Right ventricle myocardium inferior (tissue), 1 donor: ENCODE results near the gene CACNA2D3. TPM values are rescaled to one million over a fixed set of nuclear protein-coding genes. Genes with fewer than 3 reads are reported as not detected.
A peak's percentile ranks its signal among the peaks of the same experiment; 100 is the strongest.

ENCODE experiments used
- ATAC-seq: fragments of 200-7000 bp; cut with Tn5 transposase; one replicate; pipeline ENCODE4 v1.9.1; 2020; ENCODE audit warnings: mild to moderate bottlenecking, moderate library complexity
- DNase-seq: peaks from one replicate; pipeline ENCODE4 v3.0.0; 2021; ENCODE audit errors: missing footprints
- intact Hi-C: fragments of 100-400 bp; cut with DNase I; formaldehyde crosslinking; loops from one replicate; pipeline ENCODE4 v1.11.0; 2022
- total RNA-seq: library from RNA; stranded (reverse); fragmentation: NEBNext Ultra II Directional; extraction: Animal tissue kit (Norgen Biotek cat#: 25700); gene quantifications from one replicate; pipeline ENCODE4 v1.2.1, GENCODE V29; 2021
- donor health status: DM: no; HTN: yes; CAD: no; lungs with severe emphysema.

Gene CACNA2D3
- total RNA-seq, 1 donor from 2014 or later = 33.7 TPM

DNA sequence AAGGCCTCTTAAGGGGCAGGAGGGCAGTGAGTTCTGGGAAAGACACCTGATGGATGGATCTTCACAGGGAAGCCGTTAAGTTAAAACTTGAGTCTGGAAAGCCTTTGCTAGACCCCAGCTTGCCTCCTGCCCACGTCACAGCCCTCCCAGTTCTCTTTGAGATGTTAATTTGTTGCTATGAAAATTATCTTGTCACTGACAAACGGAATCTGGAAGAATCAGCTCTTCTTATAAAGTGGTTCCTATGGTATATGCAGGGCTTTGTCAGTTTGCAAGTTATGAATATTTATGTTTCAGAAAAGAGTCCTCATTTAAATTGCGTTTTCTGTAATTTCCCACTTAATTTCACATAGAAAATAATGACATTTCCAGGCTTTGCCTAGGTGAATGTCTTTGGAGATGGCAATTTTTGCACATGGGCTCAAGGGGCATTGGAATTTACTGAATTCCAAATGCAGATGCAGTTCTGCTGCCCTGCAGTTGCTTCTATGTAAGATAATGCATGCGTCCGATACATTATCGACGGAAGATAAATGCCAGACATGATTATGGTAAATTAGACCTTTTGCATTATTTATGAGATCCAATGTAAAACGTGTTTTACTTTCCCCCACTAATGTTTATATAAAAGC lies 74.1 kb downstream of the CACNA2D3 start:
- intact Hi-C loops = no loop called here
- DNase-seq = no peak
- ATAC-seq = no peak

DNA sequence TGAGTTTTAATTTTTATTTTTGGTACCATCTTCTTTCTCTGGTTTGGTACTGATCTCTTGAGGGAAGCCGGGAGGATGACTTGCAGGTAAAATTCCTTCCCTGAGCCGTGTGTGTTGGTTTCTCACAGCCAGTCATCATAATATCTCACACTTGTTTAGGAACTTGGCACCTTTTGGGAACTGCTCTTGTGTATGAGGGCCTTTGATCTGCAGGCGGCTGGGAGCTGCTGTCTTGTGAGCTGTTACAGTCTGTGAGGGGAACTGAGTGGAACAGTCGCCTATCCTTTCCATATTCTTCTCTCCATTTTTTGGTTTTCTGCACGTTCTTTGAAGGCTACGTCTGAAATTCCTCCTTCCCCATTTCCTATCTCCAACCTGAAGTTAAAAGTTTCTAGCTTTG lies 75.2 kb downstream of the CACNA2D3 start:
- ATAC-seq (peak; percentile 72), DNase-seq (no peak)
- intact Hi-C loops = no loop called here

DNA sequence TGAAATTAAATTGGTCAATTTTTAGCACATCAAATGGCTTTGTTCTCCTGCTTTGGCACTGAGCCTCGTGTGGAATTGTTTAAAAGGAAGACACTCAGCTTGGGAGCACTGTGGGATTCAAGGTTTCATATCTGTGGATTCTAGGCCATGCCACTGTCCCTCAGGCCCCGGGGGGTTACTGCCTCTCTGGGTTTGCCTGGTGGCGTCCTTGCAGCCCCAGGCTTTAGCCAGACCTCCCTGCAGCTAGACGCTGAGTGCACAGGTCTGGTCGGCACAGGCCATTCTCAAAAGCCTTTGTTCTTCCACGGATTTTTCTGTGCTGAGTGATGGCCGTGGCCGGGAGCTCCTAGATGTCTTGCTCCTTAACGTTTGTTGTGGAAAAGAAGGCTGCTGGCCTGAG lies 76.2 kb downstream of the CACNA2D3 start:
- intact Hi-C loops = no loop called here
- no peak for DNase-seq
- no peak for ATAC-seq

DNA sequence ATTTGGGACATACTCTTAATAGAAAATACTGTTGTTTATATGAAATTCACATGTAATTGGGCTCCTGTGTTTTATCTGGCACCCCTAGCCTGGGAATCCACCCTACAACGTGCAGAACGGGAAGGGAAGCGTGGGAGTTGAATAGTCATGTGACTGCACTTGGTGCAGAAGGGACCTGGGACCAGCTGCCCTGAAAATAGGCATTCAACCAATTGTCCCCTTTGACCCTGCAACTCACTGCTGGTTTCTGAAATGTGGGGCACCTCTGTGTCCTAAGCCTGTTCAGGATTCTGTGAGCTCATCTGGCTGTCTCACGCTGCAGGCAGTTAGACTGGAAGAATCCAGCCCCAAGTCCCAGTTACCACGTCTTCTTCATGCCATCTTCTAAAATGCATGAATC lies 79.7 kb downstream of the CACNA2D3 start:
- intact Hi-C loops = no loop called here
- DNase-seq (no peak), ATAC-seq (no peak)

DNA sequence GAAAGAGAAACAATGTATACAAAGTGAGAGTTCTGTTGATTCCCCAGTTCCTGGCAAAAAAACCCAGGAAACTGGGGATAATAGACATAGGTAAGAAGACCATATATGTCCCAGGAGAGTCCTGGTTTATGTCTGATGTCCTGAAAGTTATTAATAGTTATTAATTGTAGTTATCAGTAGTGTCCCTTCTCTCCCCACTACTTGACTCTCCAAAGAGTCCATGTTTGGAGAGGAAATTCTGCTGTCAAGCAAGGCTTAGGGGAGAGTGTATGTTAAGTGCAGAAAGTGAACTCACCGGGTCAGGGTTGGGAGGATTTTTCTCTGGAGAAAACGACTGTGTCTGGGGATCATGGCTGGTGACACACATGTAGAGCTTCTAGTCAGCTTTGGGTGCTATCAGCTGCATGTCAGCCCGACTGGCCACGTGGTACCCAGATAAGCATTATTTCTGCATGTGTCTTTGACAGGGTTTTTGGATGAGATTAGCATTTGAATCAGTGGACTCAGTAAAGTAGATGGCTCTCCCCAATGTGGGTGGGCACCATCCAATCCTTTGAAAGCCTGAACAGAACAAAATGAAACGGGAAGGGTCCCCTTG lies 80.4 kb downstream of the CACNA2D3 start:
- DNase-seq (no peak), ATAC-seq (peak; percentile 22)
- intact Hi-C loops = no loop called here

DNA sequence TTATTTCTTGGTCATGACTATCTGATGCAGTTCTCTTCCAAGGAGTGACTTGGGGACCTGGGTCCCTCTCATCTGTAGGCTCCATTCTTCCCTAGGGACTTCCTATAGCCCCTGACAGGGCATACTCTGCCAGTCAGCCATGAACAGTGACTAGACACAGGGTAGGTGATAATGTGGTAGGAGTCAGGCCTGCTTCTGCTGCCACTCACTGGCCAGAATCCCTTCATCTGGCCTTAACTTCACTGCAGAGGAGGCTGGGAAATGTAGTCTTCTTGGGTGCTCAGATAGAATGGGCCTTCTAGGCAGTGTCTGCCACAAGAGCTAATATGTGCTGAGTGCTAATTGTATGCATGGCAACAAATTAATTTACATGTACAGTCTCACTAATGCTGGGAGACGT lies 84.5 kb downstream of the CACNA2D3 start:
- no peak for DNase-seq
- ATAC-seq = no peak
- intact Hi-C loops = no loop called here

DNA sequence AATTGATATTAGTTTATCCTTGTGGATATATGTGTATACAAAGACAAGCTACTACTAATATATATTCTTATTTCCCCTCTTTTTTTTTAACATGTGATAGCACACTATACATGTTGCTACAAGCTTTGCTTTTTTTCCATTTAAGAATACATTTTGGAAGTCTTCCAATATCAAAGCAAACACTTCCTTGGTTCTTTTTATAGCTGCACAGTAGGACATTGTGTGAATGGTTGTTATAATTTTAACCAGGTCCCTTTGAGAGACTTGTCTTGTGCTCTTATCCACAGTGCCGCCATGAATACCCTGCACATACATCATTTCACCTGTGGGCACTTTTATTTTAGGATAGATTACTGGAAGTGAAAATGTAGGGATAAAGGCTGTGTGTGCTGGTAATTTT lies 88.7 kb downstream of the CACNA2D3 start:
- intact Hi-C loops = loop anchor here (5.0 kb wide), 1 partner anchor 146 kb away; no protein-coding TSS in a partner anchor
- peak; percentile 62 for ATAC-seq

DNA sequence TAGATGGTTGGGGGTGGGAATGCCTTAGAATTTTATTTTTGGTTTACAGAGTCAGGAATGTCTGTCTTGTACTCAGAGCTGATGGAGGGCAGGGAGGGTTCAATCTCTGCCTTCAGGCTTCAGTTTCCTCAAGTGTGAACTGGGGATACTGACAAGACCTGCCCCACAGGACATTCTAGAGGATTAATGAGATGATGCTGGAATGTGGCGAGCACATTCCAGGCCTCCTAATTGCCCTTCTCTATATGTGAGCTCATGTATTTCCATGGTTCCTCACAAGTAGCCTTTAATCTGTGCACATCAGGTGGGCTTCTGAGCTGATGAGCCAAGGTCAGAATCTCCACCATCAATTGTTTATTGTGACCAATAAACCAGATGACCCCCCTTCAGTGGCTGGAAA lies 90.4 kb downstream of the CACNA2D3 start:
- no peak for ATAC-seq
- no peak for DNase-seq
- intact Hi-C loops = loop anchor here (5.0 kb wide), 1 partner anchor 145 kb away; no protein-coding TSS in a partner anchor

More for the DNA sequence above, 88.7 kb downstream of the CACNA2D3 start:
- no peak for DNase-seq

DNA sequence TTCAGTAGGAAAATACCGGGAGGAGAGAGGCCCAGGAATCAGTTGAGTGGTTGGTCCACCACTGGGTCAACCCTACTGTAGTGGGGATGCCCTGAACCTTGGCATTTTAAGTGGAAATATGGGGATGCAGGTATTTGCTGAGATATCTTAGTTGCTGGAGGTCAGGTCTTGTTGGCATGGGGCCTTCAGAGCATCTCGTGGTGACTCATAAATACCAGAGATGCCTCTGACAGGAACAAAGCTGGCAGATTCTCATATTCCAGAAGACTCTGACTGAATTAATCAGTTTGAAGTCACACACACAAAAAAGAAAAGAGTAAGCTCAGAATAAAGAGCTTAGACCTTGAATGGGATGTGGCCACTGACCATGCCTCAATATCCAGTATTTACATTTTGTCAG lies 91.6 kb downstream of the CACNA2D3 start:
- ATAC-seq = no peak
- intact Hi-C loops = loop anchor here (5.0 kb wide), 1 partner anchor 143 kb away; no protein-coding TSS in a partner anchor

DNA sequence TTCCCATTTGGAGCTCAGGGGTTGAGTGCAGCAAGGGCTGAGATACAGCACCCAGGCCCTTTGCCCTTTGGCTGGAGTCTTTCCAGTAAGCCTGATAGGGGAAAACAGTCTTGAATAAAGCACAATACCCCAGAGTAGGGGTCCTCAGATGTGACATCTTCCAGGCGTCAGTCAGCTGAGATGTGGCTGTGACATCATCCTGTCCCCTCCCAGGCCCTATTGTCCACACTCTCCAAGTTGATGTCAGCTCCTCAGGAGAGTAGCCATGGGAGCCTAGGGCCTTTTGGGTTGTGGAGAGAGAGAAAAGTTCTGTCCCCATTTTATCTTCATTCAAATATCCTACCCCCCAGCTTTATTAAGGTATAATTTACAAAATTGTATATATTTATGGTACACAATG lies 92.5 kb downstream of the CACNA2D3 start:
- ATAC-seq (no peak), DNase-seq (no peak)
- intact Hi-C loops = loop anchor here (5.0 kb wide), 1 partner anchor 142 kb away; no protein-coding TSS in a partner anchor

More for the DNA sequence above, 91.6 kb downstream of the CACNA2D3 start:
- no peak for DNase-seq

DNA sequence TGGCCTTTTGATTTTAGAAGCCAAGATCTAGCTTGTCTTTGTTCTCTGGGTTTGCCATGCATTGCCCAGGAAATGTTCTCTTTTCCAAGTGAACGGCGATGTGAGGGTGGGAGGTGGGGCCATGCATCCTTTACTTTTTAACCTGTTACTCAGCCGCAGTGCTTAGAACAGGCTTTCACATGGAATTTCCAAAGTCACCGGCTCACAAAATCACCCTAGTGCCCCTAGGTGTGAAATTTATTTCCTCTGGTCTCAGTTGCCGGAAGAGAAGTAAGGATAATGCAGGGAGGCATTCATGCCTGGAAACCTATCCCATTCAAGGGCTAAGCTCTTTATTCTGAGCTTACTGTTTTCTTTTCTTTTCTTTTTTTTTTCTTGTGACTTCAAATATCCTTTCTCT lies 93.2 kb downstream of the CACNA2D3 start:
- no peak for DNase-seq
- intact Hi-C loops = no loop called here
- ATAC-seq = no peak

DNA sequence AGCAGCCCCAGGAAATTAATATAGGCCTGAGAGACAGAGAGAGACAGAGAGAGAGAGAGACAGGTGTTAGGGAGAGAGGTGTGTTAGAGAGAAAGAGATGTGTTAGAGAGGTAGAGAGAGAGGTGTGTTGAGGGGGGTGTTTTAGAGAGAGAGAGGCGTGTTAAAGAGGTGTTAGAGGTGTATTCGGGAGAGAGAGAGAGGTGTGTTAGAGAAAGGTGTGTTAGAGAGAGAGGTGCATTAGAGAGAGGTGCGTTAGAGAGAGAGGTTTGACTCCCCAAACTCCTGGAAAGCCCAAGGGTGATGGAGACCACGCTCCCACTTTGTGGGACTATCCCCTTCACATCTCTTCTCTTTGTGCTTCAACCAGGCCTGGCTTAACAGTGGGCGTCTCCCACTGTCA lies 95.5 kb downstream of the CACNA2D3 start:
- no peak for ATAC-seq
- intact Hi-C loops = no loop called here
- DNase-seq = no peak

DNA sequence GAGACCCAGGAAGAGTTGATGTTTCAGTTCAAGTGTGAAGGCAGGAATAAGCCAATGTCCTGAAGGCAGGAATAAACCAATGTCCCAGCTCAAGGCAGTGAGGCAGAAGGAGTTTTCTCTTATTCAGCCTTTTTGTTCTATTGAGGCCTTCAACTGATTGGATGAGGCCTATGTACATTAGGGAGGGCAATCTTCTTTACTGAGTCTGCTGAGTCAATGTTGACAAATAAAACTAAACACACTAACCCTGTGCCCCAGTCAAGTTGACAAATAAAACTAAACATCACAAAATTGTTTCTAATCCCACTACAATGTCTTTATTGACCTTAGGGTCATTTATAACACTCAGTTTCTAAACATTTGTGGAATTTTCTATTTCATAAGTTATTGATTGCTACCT lies 100.0 kb downstream of the CACNA2D3 start:
- intact Hi-C loops = no loop called here
- DNase-seq = no peak
- ATAC-seq = no peak

DNA sequence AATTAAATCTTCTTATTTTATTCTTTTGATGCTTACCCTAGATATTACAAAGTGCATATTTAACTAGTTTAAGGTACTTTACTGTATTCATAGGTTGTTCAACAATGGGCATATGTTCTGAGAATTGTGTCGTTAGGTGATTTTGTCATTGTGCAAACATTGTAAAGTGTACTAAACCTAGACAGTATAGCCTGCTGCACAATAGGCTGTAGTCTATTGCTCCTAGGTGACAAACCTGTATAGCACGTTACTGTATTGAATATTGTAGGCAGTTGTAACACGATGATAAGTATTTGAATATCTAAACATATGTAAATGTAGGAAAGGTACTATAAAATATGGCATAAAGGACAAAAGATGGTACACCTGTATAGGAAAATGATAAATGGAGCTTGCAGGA lies 100.7 kb downstream of the CACNA2D3 start:
- ATAC-seq (no peak), DNase-seq (no peak)
- intact Hi-C loops = no loop called here

DNA sequence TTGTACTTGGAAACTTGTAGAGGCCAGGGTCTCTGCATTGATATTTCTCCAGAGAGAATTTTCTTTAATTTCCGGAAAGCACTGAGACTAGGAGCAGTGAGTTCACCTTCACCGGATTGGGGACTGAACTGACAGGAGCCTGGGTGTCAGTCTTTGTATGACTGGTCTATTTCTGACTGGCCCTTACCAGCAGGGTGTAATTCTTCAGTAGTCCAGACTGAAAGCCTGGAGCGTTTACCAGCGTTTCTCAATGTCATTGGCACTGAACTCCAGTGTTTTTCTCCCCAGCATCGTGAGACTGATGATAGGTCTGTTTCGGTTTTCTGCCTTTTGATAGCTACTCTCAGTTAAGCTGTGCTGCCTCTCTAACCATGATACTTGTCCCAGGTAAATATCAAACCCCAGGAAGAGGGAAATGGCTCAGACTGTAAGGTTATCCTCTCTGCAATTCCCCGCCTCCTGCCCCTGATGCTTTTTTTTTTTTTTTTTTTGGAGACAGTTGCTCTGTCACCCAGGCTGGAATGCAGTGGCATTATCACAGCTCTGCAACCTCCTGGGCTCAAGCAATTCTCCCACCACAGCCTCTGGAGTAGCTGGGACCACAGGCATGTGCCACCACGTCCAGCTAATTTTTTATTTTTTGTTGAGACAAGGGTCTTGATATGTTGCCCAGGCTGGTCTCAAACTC lies 103.6 kb downstream of the CACNA2D3 start:
- intact Hi-C loops = no loop called here
- ATAC-seq (peak; percentile 83), DNase-seq (no peak)

DNA sequence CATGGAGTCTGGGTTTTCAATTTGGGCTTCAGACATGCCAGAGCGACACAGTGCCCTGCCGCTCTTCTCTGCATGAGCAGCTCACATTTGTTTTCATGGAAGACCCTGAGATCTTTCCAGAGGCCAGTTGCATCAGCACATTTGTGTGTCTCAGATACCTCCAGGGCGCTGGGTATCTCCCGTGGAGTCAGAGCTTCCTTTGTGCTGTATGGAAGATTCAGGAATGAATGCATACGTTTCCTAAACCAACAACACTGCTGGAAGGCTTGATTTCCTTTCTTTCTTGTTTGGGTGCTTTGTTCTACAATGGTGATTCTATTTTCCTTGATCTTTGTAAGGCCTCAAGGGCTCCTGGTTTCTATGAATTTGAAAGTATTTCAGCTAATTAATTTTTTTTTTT lies 106.5 kb downstream of the CACNA2D3 start:
- no peak for DNase-seq
- no peak for ATAC-seq
- intact Hi-C loops = no loop called here

DNA sequence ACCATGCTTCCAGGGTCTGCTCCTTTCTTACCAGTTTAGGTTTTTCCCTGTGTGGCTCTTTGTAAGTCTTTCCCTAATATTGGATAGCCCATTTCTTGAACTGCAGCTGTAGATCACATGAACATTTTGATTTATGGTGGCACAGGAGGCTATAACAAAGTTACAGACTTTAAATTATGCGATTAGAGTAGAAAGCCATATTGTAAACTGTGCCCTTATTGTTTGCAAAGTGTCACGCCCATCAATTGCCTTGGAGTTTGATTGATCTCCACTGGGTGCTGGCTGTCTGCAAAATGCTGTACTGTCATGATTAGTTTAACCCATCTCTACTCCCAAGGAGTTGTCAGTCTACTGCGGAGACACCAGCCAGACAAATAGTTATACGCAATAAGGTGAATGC lies 110.3 kb downstream of the CACNA2D3 start:
- no peak for DNase-seq

DNA sequence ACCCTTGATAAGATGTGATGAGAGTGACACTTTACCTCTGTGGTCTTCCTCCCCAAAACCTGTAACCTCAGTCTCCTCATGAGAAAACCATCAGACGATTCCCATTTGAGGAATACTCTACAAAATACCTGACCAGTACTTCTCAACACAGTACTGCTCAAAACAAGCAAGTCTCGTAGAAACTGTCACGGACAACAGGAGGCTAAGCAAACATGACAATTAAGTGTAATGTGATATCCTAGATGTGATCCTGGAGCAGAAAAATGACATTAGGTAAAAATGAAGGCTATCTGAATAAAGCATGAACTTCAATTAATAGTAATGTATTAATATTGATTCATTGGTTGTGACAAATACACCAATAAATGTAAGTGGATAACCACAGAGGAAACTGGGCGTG lies 113.6 kb downstream of the CACNA2D3 start:
- DNase-seq = no peak
- intact Hi-C loops = no loop called here
- ATAC-seq = no peak

More for the DNA sequence above, 110.3 kb downstream of the CACNA2D3 start:
- no peak for ATAC-seq
- intact Hi-C loops = no loop called here

DNA sequence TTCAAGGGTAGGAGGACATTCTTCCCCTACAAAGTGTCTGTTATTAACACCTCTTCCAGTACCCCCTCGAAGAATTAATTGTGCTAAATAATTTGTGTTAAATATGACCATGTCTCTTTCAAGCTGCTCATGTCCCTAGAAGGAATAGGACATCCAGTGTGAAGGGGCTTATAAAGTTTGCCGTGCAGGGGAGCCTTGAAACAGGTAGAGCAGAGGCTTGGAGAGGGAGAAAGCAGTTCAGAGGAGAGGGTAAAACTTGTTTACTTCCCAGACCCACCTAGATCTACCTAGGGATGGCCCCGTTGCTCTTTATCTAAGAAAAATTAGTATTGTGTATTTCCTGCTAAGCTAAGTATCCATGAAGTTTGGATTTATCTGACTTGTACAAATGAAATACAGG lies 114.8 kb downstream of the CACNA2D3 start:
- DNase-seq = no peak
- intact Hi-C loops = no loop called here
- ATAC-seq = no peak
